HUES6 (cell line): Measurements from ENCODE around the gene EIF2B1.

Source experiments
- H3K27ac ChIP-seq: 2 replicates; pipeline ENCODE4 v1.7.0; 2013; ENCODE audit warnings: low read depth, mild to moderate bottlenecking, low read length, inconsistent platforms
- H3K27me3 ChIP-seq: 2 replicates; pipeline ENCODE4 v1.6.1; 2013; ENCODE audit warnings: low read length; ENCODE audit not compliant: control insufficient read depth, insufficient read depth
- H3K36me3 ChIP-seq: 2 replicates; pipeline ENCODE4 v1.6.1; 2013; ENCODE audit warnings: low read length; ENCODE audit not compliant: control insufficient read depth, insufficient read depth
- H3K4me1 ChIP-seq: 2 replicates; pipeline ENCODE4 v1.6.1; 2013; ENCODE audit warnings: low read length; ENCODE audit not compliant: control insufficient read depth, insufficient read depth
- H3K4me3 ChIP-seq: 2 replicates; pipeline ENCODE4 v1.5.1; 2013; ENCODE audit warnings: low read depth, low read length
- H3K9ac ChIP-seq: one replicate; pipeline ENCODE4 v1.6.1; 2013; ENCODE audit warnings: mild to moderate bottlenecking, low read length
- H3K9me3 ChIP-seq: 2 replicates; pipeline ENCODE4 v1.6.1; 2013; ENCODE audit warnings: low read depth, low read length; ENCODE audit not compliant: control insufficient read depth, insufficient read depth

The EIF2B1 gene

DNA sequence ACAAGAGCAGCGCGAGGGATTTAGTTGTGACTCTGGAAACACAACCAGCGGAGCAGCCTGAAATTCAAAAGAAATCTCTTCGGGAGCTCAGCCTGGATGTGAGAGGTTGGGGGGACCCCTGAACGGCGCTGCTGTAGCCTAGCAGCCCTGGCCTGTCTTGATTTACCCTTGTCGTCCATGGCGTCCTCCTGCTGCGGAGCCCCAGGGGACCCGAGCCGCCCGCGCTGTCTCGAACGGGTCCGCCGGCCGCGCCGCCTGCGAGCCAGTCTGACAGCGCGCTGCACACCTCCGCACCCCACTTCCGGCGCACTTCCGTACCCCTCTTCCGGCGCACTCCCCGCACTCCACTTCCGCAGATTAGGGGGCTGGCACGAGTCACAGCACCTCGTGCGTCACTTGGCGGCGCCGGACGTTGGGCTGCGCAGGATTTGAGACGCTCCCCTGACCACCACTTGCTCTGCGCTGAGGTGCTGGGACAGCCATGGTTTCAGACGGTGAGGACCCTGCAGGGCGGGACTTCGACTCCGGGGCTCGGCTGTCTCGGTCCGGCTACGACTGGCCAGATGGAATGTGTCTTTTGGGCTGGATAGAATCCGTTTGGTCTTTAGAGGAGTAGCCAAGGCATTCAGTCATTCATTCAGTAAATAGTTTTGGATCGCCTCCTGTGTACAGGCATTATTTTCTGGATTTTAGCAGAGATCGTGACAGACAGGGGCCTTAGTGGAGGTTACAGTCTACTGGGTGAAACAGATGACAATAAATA is at the start of gene EIF2B1, which contains the start of gene GTF2H3:
TSS of gene EIF2B1 (minus strand) at position 308 of the 763 bp plus-strand sequence. CDS start at position 179, 129 bp downstream.
TSS of gene GTF2H3 (plus strand) at position 451 of the 763 bp plus-strand sequence. CDS start at position 482, 31 bp downstream.
- Histone ChIP-seq H3K36me3 (peaks cover 26% of the 10 kb centered on the region), H3K4me3 (peak within 1 kb of the TSS; percentile 96), H3K27ac (peak within 1 kb of the TSS; percentile 95), H3K27me3 (no peaks in the 10 kb centered on the region), H3K9me3 (no peaks in the 10 kb centered on the region), H3K9ac (peak within 1 kb of the TSS; percentile 96), H3K4me1 (peaks cover 7% of the 10 kb centered on the region; the same call in 1 of the 2 replicates)

DNA sequence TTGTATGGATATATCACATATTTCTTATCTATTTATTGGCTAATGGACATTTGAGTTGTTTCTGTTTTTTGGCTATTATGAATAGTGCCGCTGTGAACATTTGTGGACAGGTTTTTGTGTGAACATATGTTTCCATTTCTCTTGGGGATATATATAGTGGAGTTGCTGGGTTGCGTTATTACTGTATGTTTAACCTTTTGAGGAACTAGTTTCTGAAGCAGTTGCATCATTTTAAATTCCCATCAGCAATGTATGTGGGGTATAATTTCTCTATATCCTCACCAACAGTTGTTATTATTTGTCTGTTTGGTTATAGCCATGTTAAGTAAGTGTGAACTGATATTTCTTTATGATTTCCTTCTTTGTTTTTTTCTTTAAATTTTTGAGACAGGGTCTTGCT is 48.1 kb upstream of the EIF2B1 start:
- Histone ChIP-seq H3K9ac (no peak overlapping the region), H3K36me3 (peaks cover 14% of the 10 kb centered on the region), H3K27ac (no peak overlapping the region), H3K4me3 (no peak overlapping the region), H3K27me3 (no peaks in the 10 kb centered on the region), H3K9me3 (no peaks in the 10 kb centered on the region), H3K4me1 (no peaks in the 10 kb centered on the region)

DNA sequence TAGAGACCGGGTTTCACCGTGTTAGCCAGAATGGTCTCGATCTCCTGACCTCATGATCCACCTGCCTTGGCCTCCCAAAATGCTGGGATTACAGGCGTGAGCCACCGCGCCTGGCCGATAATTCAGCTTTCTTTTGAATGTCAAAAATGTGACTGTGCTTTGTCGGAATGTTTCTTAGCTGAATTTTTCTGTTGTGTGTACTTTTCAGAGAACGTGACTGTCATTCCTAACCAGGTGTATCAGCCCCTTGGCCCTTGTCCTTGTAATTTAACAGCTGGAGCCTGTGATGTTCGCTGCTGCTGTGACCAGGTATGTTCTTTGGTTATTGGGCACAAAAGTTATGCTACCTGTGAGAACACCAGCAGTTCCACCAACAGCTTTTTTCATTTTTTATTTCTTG is 45.5 kb upstream of the EIF2B1 start:
- peaks cover 20% of the 10 kb centered on the region for H3K36me3 ChIP-seq
- H3K4me3 ChIP-seq, result no peak overlapping the region
- H3K9ac ChIP-seq, result no peak overlapping the region
- H3K4me1 ChIP-seq, result no peaks in the 10 kb centered on the region
- no peaks in the 10 kb centered on the region for H3K9me3 ChIP-seq
- H3K27ac ChIP-seq, result no peak overlapping the region
- no peaks in the 10 kb centered on the region for H3K27me3 ChIP-seq

DNA sequence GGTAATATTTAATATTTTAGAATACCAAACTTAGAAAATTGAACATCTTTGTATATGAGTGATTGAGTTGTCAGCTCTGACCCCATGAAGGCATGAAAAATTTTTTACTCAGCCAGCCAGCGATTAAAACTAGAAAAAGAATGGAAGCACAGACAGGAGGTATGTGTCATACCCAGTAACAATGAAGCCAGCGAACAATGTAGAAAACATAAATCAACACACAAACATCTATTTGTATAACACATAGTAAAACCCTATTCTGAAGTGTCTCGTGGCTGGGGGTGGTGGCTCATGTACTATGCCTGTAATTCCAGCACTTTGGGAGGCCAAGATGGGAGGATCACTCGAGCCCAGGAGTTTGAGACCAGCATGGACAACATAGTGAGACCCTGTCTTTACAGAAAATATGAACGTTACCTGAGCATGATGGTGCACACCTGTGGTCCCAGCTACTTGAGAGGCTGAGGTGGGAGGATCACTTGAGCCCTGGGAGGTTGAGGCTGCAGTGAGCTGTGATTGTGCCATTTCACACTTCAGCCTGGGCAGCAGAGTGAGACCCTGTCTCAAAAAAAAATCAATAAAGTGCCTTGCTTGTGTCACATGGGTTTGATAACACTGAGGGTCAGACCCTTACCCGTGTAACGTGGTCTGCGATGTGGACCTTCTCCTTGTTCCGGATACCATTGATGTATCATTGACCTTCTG is 43.3 kb upstream of the EIF2B1 start:
- no peak overlapping the region for H3K9ac ChIP-seq

DNA sequence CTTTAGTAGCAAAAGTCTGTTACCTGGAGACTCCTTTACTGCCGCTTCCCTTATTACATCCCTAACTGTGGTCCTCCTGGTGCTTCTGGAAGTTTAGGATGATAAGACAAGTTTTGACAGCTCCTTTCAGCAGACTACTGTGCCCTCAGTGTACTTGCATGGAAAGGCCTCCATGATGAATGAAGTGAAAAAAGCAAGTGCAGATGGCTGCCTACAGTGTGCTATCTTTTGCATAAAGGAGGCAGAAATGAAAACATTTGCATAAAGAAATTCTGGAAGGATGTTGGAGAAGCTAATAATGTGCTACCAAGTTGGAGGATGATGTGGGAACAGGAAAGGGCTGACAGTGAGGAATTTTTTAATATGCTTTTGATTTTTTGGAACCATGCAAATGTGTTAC is 42.0 kb upstream of the EIF2B1 start:
- Histone ChIP-seq H3K36me3 (peaks cover 17% of the 10 kb centered on the region), H3K27me3 (no peaks in the 10 kb centered on the region), H3K27ac (no peak overlapping the region), H3K4me3 (no peak overlapping the region), H3K9me3 (no peaks in the 10 kb centered on the region), H3K4me1 (peaks cover 5% of the 10 kb centered on the region; the same call in 1 of the 2 replicates), H3K9ac (no peak overlapping the region)

More for the DNA sequence above, 43.3 kb upstream of the EIF2B1 start:
- Histone ChIP-seq H3K36me3 (peaks cover 17% of the 10 kb centered on the region), H3K4me1 (peaks cover 2% of the 10 kb centered on the region; the same call in 1 of the 2 replicates), H3K4me3 (no peak overlapping the region), H3K27me3 (no peaks in the 10 kb centered on the region), H3K9me3 (no peaks in the 10 kb centered on the region), H3K27ac (no peak overlapping the region)

DNA sequence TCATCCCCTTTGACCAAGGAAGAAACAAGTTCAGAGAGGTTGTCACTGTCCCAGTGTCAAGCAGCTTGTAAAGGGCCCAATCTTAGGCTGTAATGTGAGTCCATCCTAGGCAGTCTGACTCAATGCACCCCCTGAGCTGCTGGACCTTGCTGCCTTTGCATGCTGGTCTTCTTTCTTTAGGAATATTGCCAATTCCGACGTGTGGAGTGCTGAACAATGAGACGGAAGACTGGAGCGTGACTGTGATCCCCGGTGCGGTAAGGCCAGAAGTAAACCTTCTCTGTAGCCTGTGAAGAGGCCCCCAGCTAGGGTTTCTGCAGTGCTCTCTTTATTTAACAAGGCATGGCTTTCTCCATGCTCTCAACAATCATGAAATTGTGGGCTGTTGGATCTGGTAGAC is 38.4 kb upstream of the EIF2B1 start:
- Histone ChIP-seq H3K36me3 (peaks cover 9% of the 10 kb centered on the region), H3K4me3 (peak overlapping the region; percentile 81), H3K9ac (no peak overlapping the region), H3K27me3 (no peaks in the 10 kb centered on the region), H3K9me3 (no peaks in the 10 kb centered on the region), H3K4me1 (peaks cover 5% of the 10 kb centered on the region; the same call in 1 of the 2 replicates), H3K27ac (no peak overlapping the region)

DNA sequence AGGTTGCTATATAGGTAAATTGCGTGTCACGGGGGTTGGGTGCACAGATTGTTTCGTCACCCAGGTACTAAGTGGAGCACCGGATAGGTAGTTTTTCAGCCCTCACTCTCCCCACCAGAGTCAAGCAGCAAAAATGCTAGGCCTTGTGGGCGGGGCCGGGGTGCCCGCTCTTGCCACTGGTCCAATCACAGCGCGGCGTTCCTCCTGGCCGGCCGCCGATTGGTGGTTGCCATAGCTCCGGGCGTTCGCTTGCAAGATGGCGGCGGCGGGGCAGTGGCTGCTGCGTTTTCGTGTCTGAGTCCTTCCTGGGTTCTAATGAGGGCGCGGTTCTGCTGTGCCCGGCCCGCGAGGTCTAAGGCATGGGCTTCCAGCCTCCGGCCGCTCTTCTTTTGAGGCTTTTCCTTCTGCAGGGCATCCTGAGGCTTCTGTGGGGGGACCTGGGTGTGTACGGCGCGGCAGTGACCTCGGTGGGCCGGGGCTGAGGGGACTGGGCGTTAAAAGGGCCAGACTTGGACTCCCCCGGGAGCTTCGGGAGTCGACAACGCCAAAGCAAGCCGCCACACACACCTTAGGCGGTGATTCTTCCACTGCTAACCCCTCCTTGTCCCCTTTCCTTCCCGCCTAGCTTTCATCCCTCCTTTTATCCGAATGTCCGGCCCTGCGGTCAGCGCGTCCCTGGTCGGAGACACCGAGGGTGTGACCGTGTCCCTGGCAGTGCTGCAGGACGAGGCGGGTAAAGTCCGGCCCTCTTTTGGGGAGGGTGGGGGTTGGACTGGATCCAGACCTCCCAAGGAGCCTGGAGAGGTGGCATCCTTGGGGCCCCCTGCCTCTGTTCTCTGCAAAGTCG is 37.6 kb upstream of the EIF2B1 start, which contains the start of gene TCTN2:
TSS of gene TCTN2 (plus strand) at position 232 of the 847 bp plus-strand sequence. CDS start at position 360, 128 bp downstream.
- Histone ChIP-seq H3K4me1 (peaks cover 5% of the 10 kb centered on the region; the same call in 1 of the 2 replicates), H3K27ac (no peak within 1 kb of the TSS), H3K27me3 (no peaks in the 10 kb centered on the region), H3K9me3 (no peaks in the 10 kb centered on the region), H3K9ac (peak within 1 kb of the TSS; percentile 65), H3K4me3 (peak within 1 kb of the TSS; percentile 81), H3K36me3 (peaks cover 5% of the 10 kb centered on the region)

DNA sequence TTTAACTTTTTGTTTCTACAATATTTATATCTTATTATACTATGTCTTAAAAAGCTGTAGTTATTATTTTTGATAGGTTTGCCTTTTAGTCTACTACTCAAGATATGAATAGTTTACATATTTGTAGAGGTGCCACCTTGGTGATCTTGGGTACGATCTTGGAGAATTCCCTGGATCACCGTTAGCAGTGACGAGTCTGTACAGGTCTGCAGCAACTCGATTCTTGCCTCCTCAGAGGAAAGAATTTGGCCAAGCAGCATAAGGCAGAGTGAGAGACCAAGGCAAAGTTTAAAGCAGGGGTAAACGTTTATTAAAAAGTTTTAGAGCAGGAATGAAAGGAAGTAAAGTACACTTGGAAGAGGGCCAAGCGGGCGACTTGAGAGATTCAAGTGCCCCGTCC is 34.3 kb upstream of the EIF2B1 start:
- Histone ChIP-seq H3K4me1 (peaks cover 5% of the 10 kb centered on the region; the same call in 1 of the 2 replicates), H3K4me3 (no peak overlapping the region), H3K9ac (no peak overlapping the region), H3K9me3 (no peaks in the 10 kb centered on the region), H3K27ac (no peak overlapping the region), H3K36me3 (no peaks in the 10 kb centered on the region), H3K27me3 (no peaks in the 10 kb centered on the region)

DNA sequence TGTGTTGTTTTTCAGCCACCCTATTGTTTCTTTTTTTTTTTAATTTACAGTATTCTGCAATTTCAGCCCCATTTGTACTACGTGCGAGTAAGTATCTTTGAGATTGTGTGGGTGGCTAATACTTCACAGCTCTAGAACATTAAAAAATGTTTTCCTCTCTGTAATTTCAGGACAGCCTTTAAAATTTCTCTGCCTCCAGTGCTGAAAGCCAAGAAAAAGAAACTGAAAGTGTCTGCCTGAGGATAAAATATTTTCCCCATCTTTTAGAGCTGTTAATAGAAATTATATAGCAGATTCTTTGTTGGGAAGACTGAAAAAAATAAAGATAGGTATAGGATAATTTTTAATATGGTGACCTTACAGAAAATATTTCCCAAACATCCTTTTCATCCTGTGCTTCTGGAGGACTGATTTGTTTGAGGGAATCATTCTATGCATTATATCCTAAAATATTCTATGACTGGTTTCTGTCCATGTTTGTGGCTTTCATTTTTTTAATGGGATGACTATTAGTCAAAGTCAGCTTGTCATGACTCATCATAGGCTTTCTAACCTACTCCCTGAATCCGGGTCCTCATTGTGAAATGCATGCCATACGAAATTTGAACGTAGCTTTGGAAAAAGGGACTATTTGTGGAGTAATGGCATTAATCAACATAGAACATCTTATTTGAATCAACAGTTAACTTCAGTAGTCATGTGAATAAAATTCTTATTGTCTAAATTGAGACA is 26.7 kb upstream of the EIF2B1 start:
- no peaks in the 10 kb centered on the region for H3K9me3 ChIP-seq
- H3K36me3 ChIP-seq, result peaks cover 45% of the 10 kb centered on the region
- H3K27me3 ChIP-seq, result no peaks in the 10 kb centered on the region
- H3K4me1 ChIP-seq, result no peaks in the 10 kb centered on the region
- no peak overlapping the region for H3K27ac ChIP-seq
- H3K4me3 ChIP-seq, result no peak overlapping the region
- no peak overlapping the region for H3K9ac ChIP-seq

DNA sequence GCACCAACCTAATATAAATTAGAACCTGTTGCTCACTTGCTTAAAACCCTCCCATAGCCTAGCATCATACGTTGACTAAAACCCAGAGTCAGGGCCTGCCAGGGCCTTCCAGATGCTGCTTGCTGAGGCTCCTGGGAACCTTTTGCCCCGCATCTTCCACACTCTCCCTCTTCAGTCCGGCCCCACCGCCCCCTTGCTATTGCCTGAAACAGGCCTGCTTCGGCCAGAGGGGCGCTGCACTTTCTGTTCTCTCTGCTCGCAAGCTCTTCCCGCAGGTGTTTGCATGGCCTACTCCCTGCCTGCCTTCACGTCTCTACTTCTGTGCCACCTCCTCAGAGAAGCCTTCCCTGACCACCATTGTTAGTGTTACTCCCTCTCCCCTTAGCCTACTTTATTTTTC is 23.7 kb upstream of the EIF2B1 start:
- Histone ChIP-seq H3K27me3 (no peaks in the 10 kb centered on the region), H3K9me3 (no peaks in the 10 kb centered on the region), H3K4me3 (no peak overlapping the region), H3K4me1 (no peaks in the 10 kb centered on the region), H3K9ac (no peak overlapping the region), H3K27ac (no peak overlapping the region), H3K36me3 (peaks cover 65% of the 10 kb centered on the region)
